Stomach (tissue), 9 donors: ENCODE data around the gene ESPNL. TPM values are rescaled to one million over a fixed set of nuclear protein-coding genes. Genes with fewer than 3 reads are reported as not detected.

ENCODE experiments used
- DNase-seq, 2 donors: peaks; one replicate each; pipeline versions ENCODE4 v3.0.0 to v3.0.0-alpha.2; 2013 to 2019
- H3K27ac ChIP-seq, 5 donors: fragments of 200-600 bp in 4 of 5; sonication (generic) in 4 of 5; one replicate each; pipeline ENCODE4 v1.5.1; 2013 to 2019; ENCODE audit warnings: mild to moderate bottlenecking in 1 of 5, moderate library complexity in 1 of 5
- H3K27me3 ChIP-seq, 3 donors: fragments of 200-600 bp; sonication (generic); one replicate each; pipeline ENCODE4 v1.5.1; 2017 to 2019; ENCODE audit warnings: mixed run types in 1 of 3
- H3K36me3 ChIP-seq, 4 donors: fragments of 200-600 bp; sonication (generic); 1 replicate in 3 of 4; 2 replicates in 1 of 4; pipeline ENCODE4 v1.5.1; 2016 to 2019
- H3K4me1 ChIP-seq, 4 donors: fragments of 200-600 bp; sonication (generic); one replicate each; pipeline ENCODE4 v1.5.1; 2016 to 2019
- H3K4me3 ChIP-seq, 4 donors: fragments of 200-600 bp; sonication (generic) in 3 of 4; one replicate each; pipeline ENCODE4 v1.5.1; 2016 to 2019; ENCODE audit warnings: mild to moderate bottlenecking in 1 of 4
- H3K9me3 ChIP-seq, 4 donors: fragments of 200-600 bp; sonication (generic); one replicate each; pipeline ENCODE4 v1.5.1; 2016 to 2019
- EP300 ChIP-seq: sonication (generic); formaldehyde crosslinking; IDR thresholded peaks from one replicate; pipeline ENCODE4 v1.6.1; 2017; ENCODE audit warnings: antibody characterized with exemption
- POLR2A ChIP-seq, 4 donors: fragments of 450-650 bp; IDR thresholded peaks; one replicate each; pipeline ENCODE4 v1.6.1; 2016; ENCODE audit warnings: antibody characterized with exemption in 4 of 4, control low read depth in 2 of 4, mild to moderate bottlenecking in 1 of 4, moderate library complexity in 1 of 4
- POLR2AphosphoS5 ChIP-seq, 3 donors: sonication (generic); formaldehyde crosslinking; IDR thresholded peaks; one replicate each; pipeline ENCODE4 v1.6.1; 2016; ENCODE audit warnings: antibody characterized with exemption in 3 of 3
- WGBS, 5 donors: extraction: QIAGEN DNeasy Blood & Tissue Kit in 3 of 5; methylation state at CpG; one replicate each; pipeline versions ENCODE4 v1.1.5 to v1.1.7; 2013 to 2018; 5-methylcytosine and 5-hydroxymethylcytosine counted together
- intact Hi-C: fragments of 100-400 bp; cut with DNase I; formaldehyde crosslinking; loops from one replicate; pipeline ENCODE4 v1.15.1; 2023; ENCODE audit warnings: low total_unique reads
- polyA plus RNA-seq, 3 donors: library from polyadenylated mRNA; stranded (reverse); fragments of 200-250 nt; gene quantifications; one replicate each; pipeline ENCODE4 v1.2.3, GENCODE V29; 2013
- total RNA-seq, 5 donors: library from RNA; depleted of rRNA; stranded (reverse); fragments of >200 nt; gene quantifications; one replicate each; pipeline versions ENCODE4 v1.1.0 to v1.2.3, GENCODE V29; 2014 to 2016
- TF ChIP-seq, protein P1 (sequence below), 7 experiments: fragments of 450-650 bp in 4 of 7; fragments of 200-600 bp in 3 of 7; sonication (generic) in 3 of 7; IDR thresholded peaks; one replicate each; pipeline ENCODE4 v1.5.1; 2016 to 2019; ENCODE audit warnings: antibody characterized with exemption in 7 of 7, control low read depth in 2 of 7, mild to moderate bottlenecking in 1 of 7
- donor health status: healthy with polysubstance abuse.
- donor health status: Bipolar disorder and iron deficiency.
- donor health status: healthy.

ESPNL gene
- total and polyA plus RNA-seq, 8 donors: 0.05 to 1.3 (median 0.31) TPM; not detected in 3

DNA sequence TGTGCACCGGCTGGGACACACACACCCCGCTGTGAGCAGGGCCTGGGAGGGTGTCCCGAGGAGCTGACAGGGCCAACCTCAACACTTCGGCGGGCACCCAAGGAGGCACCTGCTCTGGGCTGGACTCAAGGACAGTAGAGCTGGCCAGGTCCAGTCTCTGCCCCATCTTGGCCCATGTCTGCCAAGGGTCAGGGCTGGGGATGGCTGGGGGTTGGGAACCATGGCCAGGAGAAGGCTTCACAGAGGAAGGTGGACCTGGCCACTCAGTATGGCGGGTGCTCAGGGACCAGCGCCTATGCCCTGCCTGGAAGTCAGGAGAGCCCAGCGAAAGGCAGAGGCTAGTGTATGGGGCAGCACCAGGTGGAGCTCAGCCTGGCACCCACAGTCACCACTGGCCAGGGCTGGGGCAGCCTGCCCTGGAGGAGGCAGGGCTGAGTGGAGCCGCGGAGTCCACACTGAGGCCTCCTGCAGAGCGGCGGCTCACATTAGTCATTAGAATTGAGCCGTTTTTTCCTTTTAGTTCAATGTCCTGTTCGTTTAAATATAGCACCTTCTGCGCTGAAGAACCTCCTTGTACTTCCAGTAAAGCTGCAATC, 62.8 kb downstream of the ESPNL start:
- Histone ChIP-seq H3K4me3 (no peak overlapping the region), H3K9me3 (no peaks in the 10 kb centered on the region), H3K27me3 (peaks cover 5 to 72% (median 44%) of the 10 kb centered on the region in 3 donors), H3K4me1 (peaks cover 24 to 39% (median 32%) of the 10 kb centered on the region in 4 donors), H3K36me3 (peaks cover 1 to 18% (median 11%) of the 10 kb centered on the region in 4 donors), H3K27ac (no peak overlapping the region)
- TF ChIP-seq POLR2AphosphoS5 (IDR thresholded peaks at IDR 0.05) (no peak), EP300 (no peak), POLR2A (IDR thresholded peaks at IDR 0.05) (no peak)
- TF ChIP-seq, protein P1, sequence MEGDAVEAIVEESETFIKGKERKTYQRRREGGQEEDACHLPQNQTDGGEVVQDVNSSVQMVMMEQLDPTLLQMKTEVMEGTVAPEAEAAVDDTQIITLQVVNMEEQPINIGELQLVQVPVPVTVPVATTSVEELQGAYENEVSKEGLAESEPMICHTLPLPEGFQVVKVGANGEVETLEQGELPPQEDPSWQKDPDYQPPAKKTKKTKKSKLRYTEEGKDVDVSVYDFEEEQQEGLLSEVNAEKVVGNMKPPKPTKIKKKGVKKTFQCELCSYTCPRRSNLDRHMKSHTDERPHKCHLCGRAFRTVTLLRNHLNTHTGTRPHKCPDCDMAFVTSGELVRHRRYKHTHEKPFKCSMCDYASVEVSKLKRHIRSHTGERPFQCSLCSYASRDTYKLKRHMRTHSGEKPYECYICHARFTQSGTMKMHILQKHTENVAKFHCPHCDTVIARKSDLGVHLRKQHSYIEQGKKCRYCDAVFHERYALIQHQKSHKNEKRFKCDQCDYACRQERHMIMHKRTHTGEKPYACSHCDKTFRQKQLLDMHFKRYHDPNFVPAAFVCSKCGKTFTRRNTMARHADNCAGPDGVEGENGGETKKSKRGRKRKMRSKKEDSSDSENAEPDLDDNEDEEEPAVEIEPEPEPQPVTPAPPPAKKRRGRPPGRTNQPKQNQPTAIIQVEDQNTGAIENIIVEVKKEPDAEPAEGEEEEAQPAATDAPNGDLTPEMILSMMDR (IDR thresholded peaks at IDR 0.05): no peak
- intact Hi-C loops: no loop called here
- peak in 1 of 2 donors; percentile 11 for DNase-seq
- WGBS, 5 donors: 39 to 65% (median 57%) methylated on average over 9 to 15 of the region's 15 CpGs

DNA sequence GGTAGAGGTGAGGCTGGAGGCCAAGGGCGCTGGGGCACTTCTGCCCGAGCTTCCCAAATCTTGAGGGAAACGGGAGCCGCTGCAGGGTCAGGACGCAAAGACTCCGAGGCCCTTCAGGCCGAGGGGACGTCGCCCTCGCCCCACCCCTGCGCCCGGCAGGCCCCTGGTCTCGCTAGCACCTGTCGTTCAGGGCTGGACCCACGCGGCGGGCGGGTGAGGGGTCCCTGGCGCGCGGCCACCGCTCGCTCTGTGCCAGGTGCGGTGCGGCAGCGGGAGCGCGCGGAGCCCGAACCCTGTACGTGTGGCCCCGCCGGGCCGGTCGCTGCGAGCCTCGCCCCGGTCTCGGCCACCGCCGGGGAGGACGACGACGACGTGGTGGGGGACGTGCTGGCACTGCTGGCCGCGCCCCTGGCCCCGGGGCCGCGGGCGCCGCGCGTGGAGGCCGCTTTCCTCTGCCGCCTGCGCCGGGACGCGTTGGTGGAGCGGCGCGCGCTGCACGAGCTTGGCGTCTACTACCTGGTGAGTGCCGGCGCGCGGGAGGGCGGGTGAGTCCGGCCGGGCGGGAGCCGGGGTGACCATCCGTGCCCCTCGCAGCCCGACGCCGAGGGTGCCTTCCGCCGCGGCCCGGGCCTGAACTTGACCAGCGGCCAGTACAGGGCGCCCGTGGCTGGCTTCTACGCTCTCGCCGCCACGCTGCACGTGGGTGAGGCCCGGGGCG, 63.5 kb downstream of the ESPNL start:
- Histone ChIP-seq H3K27me3 (peaks cover 5 to 65% (median 39%) of the 10 kb centered on the region in 3 donors), H3K36me3 (peaks cover 6 to 25% (median 17%) of the 10 kb centered on the region in 4 donors), H3K4me3 (peak overlapping the region; percentile 5 to 38 (median 15)), H3K9me3 (no peaks in the 10 kb centered on the region), H3K4me1 (peaks cover 17 to 39% (median 26%) of the 10 kb centered on the region in 4 donors), H3K27ac (no peak overlapping the region)
- 2 to 4% (median 3%) methylated on average over 24 to 94 of the region's 95 CpGs for WGBS, 5 donors
- intact Hi-C loops: no loop called here
- TF ChIP-seq POLR2AphosphoS5 (IDR thresholded peaks at IDR 0.05): no peak
- no peak for TF ChIP-seq EP300
- no peak for TF ChIP-seq POLR2A (IDR thresholded peaks at IDR 0.05)
- TF ChIP-seq, protein P1 (IDR thresholded peaks at IDR 0.05): no peak
- DNase-seq: peak in 1 of 2 donors; percentile 56

DNA sequence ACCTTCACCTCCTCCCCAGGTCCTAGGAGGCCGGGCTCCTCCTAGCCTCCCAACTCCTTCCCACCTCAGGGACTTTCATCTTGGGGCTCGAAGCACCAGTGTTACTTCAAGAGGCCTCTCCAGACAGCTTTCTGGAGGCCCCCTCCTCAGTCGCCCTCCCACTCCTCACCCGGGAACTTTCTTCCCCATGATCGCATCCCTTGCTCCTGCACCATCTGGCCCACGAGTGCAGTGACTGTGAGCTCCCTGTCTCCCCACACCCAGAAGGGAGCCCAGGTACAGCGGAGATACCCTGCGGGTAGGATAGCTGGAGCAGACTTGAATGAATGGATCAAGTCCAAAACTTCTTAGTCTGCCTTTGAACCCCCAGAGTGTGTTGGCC, 64.8 kb downstream of the ESPNL start:
- H3K27ac ChIP-seq: no peak overlapping the region
- H3K27me3 ChIP-seq: peaks cover 3 to 54% (median 29%) of the 10 kb centered on the region in 3 donors
- H3K4me1 ChIP-seq: peaks cover 21 to 40% (median 29%) of the 10 kb centered on the region in 4 donors
- H3K4me3 ChIP-seq: no peak overlapping the region
- 85 to 94% (median 92%) methylated on average over 8 of the region's 8 CpGs for WGBS, 5 donors
- intact Hi-C loops: no loop called here
- no peaks in the 10 kb centered on the region for H3K9me3 ChIP-seq
- H3K36me3 ChIP-seq: peaks cover 6 to 34% (median 28%) of the 10 kb centered on the region in 4 donors
- DNase-seq: peak in 1 of 2 donors; percentile 19
- no peak for TF ChIP-seq POLR2A (IDR thresholded peaks at IDR 0.05)
- TF ChIP-seq POLR2AphosphoS5 (IDR thresholded peaks at IDR 0.05): no peak
- TF ChIP-seq, protein P1 (IDR thresholded peaks at IDR 0.05): no peak
- TF ChIP-seq EP300: no peak

DNA sequence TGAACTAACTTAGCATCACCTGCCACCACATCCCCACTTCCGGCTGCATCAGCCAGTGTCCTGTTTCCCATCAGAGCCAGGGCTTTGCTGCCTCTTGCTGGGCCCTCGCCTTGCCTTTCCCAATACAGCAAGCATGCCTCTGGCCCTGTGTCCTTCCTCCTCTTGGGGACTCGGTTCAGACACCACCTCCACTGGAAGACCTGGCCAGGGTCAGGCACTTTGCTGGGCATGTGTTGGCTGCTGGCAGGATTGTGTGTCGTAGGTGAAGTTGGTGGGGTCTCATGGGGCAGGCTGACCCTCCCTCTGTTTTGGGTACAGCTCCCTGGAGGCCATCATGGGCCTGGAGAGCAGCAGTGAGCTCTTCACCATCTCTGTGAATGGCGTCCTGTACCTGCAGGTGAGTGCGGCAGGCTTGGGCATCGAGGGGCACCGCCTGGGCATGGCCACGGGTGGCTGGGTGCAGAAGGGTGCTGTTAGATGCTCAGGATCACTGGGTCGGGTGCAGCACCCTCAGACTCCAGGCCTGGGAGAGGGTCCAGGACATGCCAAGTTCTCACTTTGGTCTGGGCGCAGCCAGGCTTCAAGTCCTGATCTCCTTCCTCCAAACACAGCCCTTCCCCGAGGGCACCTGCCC, 65.3 kb downstream of the ESPNL start:
- no peak overlapping the region for H3K4me3 ChIP-seq
- peaks cover 0 to 49% (median 24%) of the 10 kb centered on the region in 3 donors for H3K27me3 ChIP-seq
- peaks cover 6 to 39% (median 33%) of the 10 kb centered on the region in 4 donors for H3K36me3 ChIP-seq
- peak; percentile 3 to 22 for DNase-seq
- TF ChIP-seq POLR2AphosphoS5 (IDR thresholded peaks at IDR 0.05): no peak
- intact Hi-C loops: no loop called here
- 70 to 92% (median 86%) methylated on average over 3 to 12 of the region's 12 CpGs for WGBS, 5 donors
- H3K9me3 ChIP-seq: no peaks in the 10 kb centered on the region
- H3K27ac ChIP-seq: no peak overlapping the region
- H3K4me1 ChIP-seq: peaks cover 26 to 40% (median 32%) of the 10 kb centered on the region in 4 donors
